ENCODE results near the gene FGD4.

FGD4 gene

GRCh38 chr12:32609966-32610365, 210.6 kb downstream of the FGD4 start:
- no peak for DNase-seq (ENCODE audit: low spot score)
- TF ChIP-seq CTCF (IDR thresholded peaks at IDR 0.05; ENCODE audit: extremely low read depth, missing control alignments) = no peak

GRCh38 chr12:32611986-32612385, 212.6 kb downstream of the FGD4 start:
- no peak for TF ChIP-seq CTCF (IDR thresholded peaks at IDR 0.05; ENCODE audit: extremely low read depth, missing control alignments)
- DNase-seq (ENCODE audit: low spot score) = no peak

- no peak for DNase-seq (ENCODE audit: low spot score)
- TF ChIP-seq CTCF (IDR thresholded peaks at IDR 0.05; ENCODE audit: extremely low read depth, missing control alignments) = no peak
Observed at GRCh38 chr12:32612658-32613614, 213.6 kb downstream of the FGD4 start.

GRCh38 chr12:32615441-32615840, 216.1 kb downstream of the FGD4 start:
- no peak for DNase-seq (ENCODE audit: low spot score)

GRCh38 chr12:32617534-32617933, 218.2 kb downstream of the FGD4 start:
- TF ChIP-seq CTCF (IDR thresholded peaks at IDR 0.05; ENCODE audit: extremely low read depth, missing control alignments) = no peak
- DNase-seq (ENCODE audit: low spot score) = no peak

More at GRCh38 chr12:32615441-32615840, 216.1 kb downstream of the FGD4 start:
- TF ChIP-seq CTCF (IDR thresholded peaks at IDR 0.05; ENCODE audit: extremely low read depth, missing control alignments) = no peak

GRCh38 chr12:32618115-32618514, 218.8 kb downstream of the FGD4 start:
- DNase-seq (ENCODE audit: low spot score) = no peak
- TF ChIP-seq CTCF (IDR thresholded peaks at IDR 0.05; ENCODE audit: extremely low read depth, missing control alignments) = no peak

GRCh38 chr12:32627976-32628375, 228.6 kb downstream of the FGD4 start:
- TF ChIP-seq CTCF (IDR thresholded peaks at IDR 0.05; ENCODE audit: extremely low read depth, missing control alignments) = no peak
- no peak for DNase-seq (ENCODE audit: low spot score)

Data from GM20000 (cell line).